DND-41 (cell line): ENCODE results near the gene NBEAL2.

Experiments used
- ATAC-seq: fragments of 200-7000 bp; cut with Tn5 transposase; 3 replicates; pipeline ENCODE4 v1.9.1; 2021; ENCODE audit warnings: low read depth; ENCODE audit not compliant: insufficient read depth
- DNase-seq: peaks from one replicate; pipeline ENCODE4 v3.0.0-alpha.2; 2020
- H2AFZ ChIP-seq: 2 replicates; pipeline ENCODE4 v1.6.0; 2012; ENCODE audit warnings: low read depth, low read length
- H3K27ac ChIP-seq: 2 replicates; pipeline ENCODE4 v1.5.1; 2012; ENCODE audit warnings: low read length, inconsistent platforms
- H3K27me3 ChIP-seq: fragments of 200-600 bp; sonication (generic); 2 replicates; pipeline ENCODE4 v1.6.0; 2012; ENCODE audit warnings: low read length, mild to moderate bottlenecking, inconsistent platforms; ENCODE audit not compliant: insufficient read depth, poor library complexity
- H3K36me3 ChIP-seq: 2 replicates; pipeline ENCODE4 v1.5.1; 2012; ENCODE audit warnings: low read length, inconsistent platforms; ENCODE audit not compliant: insufficient read depth
- H3K4me1 ChIP-seq: 2 replicates; pipeline ENCODE4 v1.5.1; 2012; ENCODE audit warnings: mild to moderate bottlenecking, low read length; ENCODE audit not compliant: insufficient read depth
- H3K4me2 ChIP-seq: 2 replicates; pipeline ENCODE4 v1.6.0; 2012; ENCODE audit warnings: mild to moderate bottlenecking, moderate library complexity, low read length, inconsistent platforms; ENCODE audit not compliant: insufficient read depth
- H3K4me3 ChIP-seq, 2 experiments: fragments of 200-600 bp in 1 of 2; shearing (Covaris generic) in 1 of 2; 2 replicates each; pipeline ENCODE4 v1.5.1; 2012 to 2016; ENCODE audit warnings: inconsistent platforms in 2 of 2, low read length in 2 of 2, mild to moderate bottlenecking in 2 of 2, low read depth in 1 of 2, moderate library complexity in 1 of 2
- H3K79me2 ChIP-seq: 2 replicates; pipeline ENCODE4 v1.6.0; 2012; ENCODE audit warnings: low read length, inconsistent platforms; ENCODE audit not compliant: insufficient read depth
- H3K9ac ChIP-seq: 2 replicates; pipeline ENCODE4 v1.6.0; 2012; ENCODE audit warnings: low read depth, mild to moderate bottlenecking, inconsistent platforms, low read length, moderate library complexity
- H3K9me3 ChIP-seq: 2 replicates; pipeline ENCODE4 v1.5.1; 2012; ENCODE audit warnings: low read length, moderate library complexity, mild to moderate bottlenecking, inconsistent platforms; ENCODE audit not compliant: insufficient read depth, severe bottlenecking
- H4K20me1 ChIP-seq: 2 replicates; pipeline ENCODE4 v1.6.0; 2012; ENCODE audit warnings: low read length; ENCODE audit not compliant: insufficient read depth
- CTCF ChIP-seq: IDR thresholded peaks from 2 replicates; pipeline ENCODE4 v1.5.1; 2012; ENCODE audit warnings: borderline replicate concordance, low read length, moderate library complexity, mild to moderate bottlenecking; ENCODE audit not compliant: poor library complexity, severe bottlenecking; ENCODE audit errors: extremely low read depth
- EZH2 ChIP-seq: IDR thresholded peaks from 3 replicates; pipeline ENCODE4 v1.6.1; 2012; ENCODE audit warnings: borderline replicate concordance, low read depth, mild to moderate bottlenecking, moderate library complexity, low read length, inconsistent platforms; ENCODE audit not compliant: severe bottlenecking

The NBEAL2 gene

GRCh38 chr3:46977811-46978195 is 1.7 kb upstream of the NBEAL2 start:
- peak overlapping the region; percentile 64; the same call in 1 of the 2 replicates for H3K9ac ChIP-seq
- DNase-seq (no peak), ATAC-seq (no peak)
- no peak overlapping the region for H2AFZ ChIP-seq
- TF ChIP-seq CTCF (no peak), EZH2 (no peak)
- no peaks in the 10 kb centered on the region for H3K27me3 ChIP-seq
- 0 out of 4 replicates have a peak overlapping the region, but pooled peaks of 1 of the 2 experiments have one; percentile 13 for H3K4me3 ChIP-seq
- H4K20me1 ChIP-seq = peaks cover 28% of the 10 kb centered on the region
- H3K27ac ChIP-seq = peak overlapping the region; percentile 87
- peaks cover 15% of the 10 kb centered on the region for H3K36me3 ChIP-seq
- no peaks in the 10 kb centered on the region for H3K9me3 ChIP-seq
- H3K4me1 ChIP-seq = peaks cover 71% of the 10 kb centered on the region
- peaks cover 84% of the 10 kb centered on the region for H3K79me2 ChIP-seq
- peak overlapping the region; percentile 87 for H3K4me2 ChIP-seq

- peak overlapping the region; percentile 87 for H3K4me2 ChIP-seq
- peaks cover 84% of the 10 kb centered on the region for H3K79me2 ChIP-seq
- H3K36me3 ChIP-seq = peaks cover 15% of the 10 kb centered on the region
- H3K27me3 ChIP-seq = no peaks in the 10 kb centered on the region
- TF ChIP-seq CTCF = no peak
- TF ChIP-seq EZH2 = no peak
- DNase-seq = no peak
- H3K4me3 ChIP-seq = peak overlapping the region in 1 of 2 experiments; percentile 68; a peak in 2 of 4 replicates
- peaks cover 29% of the 10 kb centered on the region for H4K20me1 ChIP-seq
- H3K9me3 ChIP-seq = no peaks in the 10 kb centered on the region
- peaks cover 74% of the 10 kb centered on the region for H3K4me1 ChIP-seq
- no peak for ATAC-seq
- peak overlapping the region; percentile 64 for H3K9ac ChIP-seq
- H2AFZ ChIP-seq = no peak overlapping the region
- H3K27ac ChIP-seq = peak overlapping the region; percentile 87
Measured at GRCh38 chr3:46978381-46978780, 1.1 kb upstream of the NBEAL2 start.

- Histone ChIP-seq H3K4me1 (peaks cover 68% of the 10 kb centered on the region), H3K27ac (peak overlapping the region; percentile 77), H3K79me2 (peaks cover 80% of the 10 kb centered on the region), H3K27me3 (no peaks in the 10 kb centered on the region), H3K9ac (peak overlapping the region; percentile 64), H3K4me2 (peak overlapping the region; percentile 87), H3K9me3 (no peaks in the 10 kb centered on the region), H3K4me3 (peak overlapping the region; percentile 35 to 68; a peak in 3 of 4 replicates), H3K36me3 (peaks cover 6% of the 10 kb centered on the region; the same call in 1 of the 2 replicates), H2AFZ (peak overlapping the region; percentile 71), H4K20me1 (peaks cover 18% of the 10 kb centered on the region)
- TF ChIP-seq EZH2 = no peak
- TF ChIP-seq CTCF = no peak
- ATAC-seq (peak; percentile 2; the same call in 2 of the 3 replicates), DNase-seq (peak; percentile 48)
Measured at GRCh38 chr3:46979958-46980497, 562 bp downstream of the NBEAL2 start.
